Activated T-cell treated with anti-CD3 and anti-CD28 coated beads, Interleukin-2, amount 50 U/mL, for 72 hours (primary cell): Measurements from ENCODE around the gene CDH3. TPM values are rescaled to one million over a fixed set of nuclear protein-coding genes. Genes with fewer than 3 reads are reported as not detected.

ENCODE experiments used
- ATAC-seq, 2 donors: fragments of 150-1000 bp; cut with Tn5 transposase; replicated peaks in 1 of 2; 2 replicates each; pipeline ENCODE4 v1.10.0; 2021; ENCODE audit warnings: moderate library complexity in 2 of 2, mild to moderate bottlenecking in 1 of 2
- DNase-seq, 2 donors: peaks; one replicate each; pipeline ENCODE4 v3.0.0; 2021 to 2022; ENCODE audit warnings: mixed read lengths in 1 of 2
- H3K27ac Mint-ChIP-seq: one replicate; pipeline ENCODE4 v1.8.0; 2022; ENCODE audit warnings: mild to moderate bottlenecking, moderate library complexity, mixed read lengths
- H3K27me3 Mint-ChIP-seq: one replicate; pipeline ENCODE4 v1.8.0; 2022; ENCODE audit warnings: low read depth, mixed read lengths
- H3K36me3 Mint-ChIP-seq, 2 donors: one replicate each; pipeline ENCODE4 v1.8.0; 2022; ENCODE audit warnings: mixed read lengths in 2 of 2, mild to moderate bottlenecking in 1 of 2; ENCODE audit not compliant: insufficient read depth in 2 of 2
- H3K4me1 Mint-ChIP-seq: one replicate; pipeline ENCODE4 v1.8.0; 2022; ENCODE audit warnings: low read depth, mixed read lengths
- H3K4me3 Mint-ChIP-seq, 2 donors: one replicate each; pipeline ENCODE4 v1.8.0; 2022; ENCODE audit warnings: mild to moderate bottlenecking in 2 of 2, mixed read lengths in 2 of 2, moderate library complexity in 2 of 2
- H3K9me3 Mint-ChIP-seq, 2 donors: one replicate each; pipeline ENCODE4 v1.8.0; 2022; ENCODE audit warnings: mixed read lengths in 2 of 2
- total RNA-seq, 2 donors: library from RNA; stranded (reverse); gene quantifications; one replicate each; pipeline ENCODE4 v1.2.3, GENCODE V29; 2022

CDH3 gene
- total RNA-seq: 10 to 100 TPM; 15.2 to 24.3 TPM

GRCh38 chr16:68644715-68645493 is at the start of gene CDH3:
CDH3 (plus strand) TSS chr16:68645310; CDS start chr16:68645380, 70 bp downstream.
- H3K27me3 Mint-ChIP-seq: peaks cover 62% of the 10 kb centered on the region
- H3K36me3 Mint-ChIP-seq: peaks cover 0 to 3% of the 10 kb centered on the region in 2 donors
- H3K4me3 Mint-ChIP-seq: peak within 1 kb of the TSS; percentile 80 to 83
- ATAC-seq (peak; percentile 42 to 48), DNase-seq (peak; percentile 26 to 41)
- H3K9me3 Mint-ChIP-seq: no peaks in the 10 kb centered on the region
- H3K27ac Mint-ChIP-seq: no peak within 1 kb of the TSS
- peaks cover 31% of the 10 kb centered on the region for H3K4me1 Mint-ChIP-seq

DNA sequence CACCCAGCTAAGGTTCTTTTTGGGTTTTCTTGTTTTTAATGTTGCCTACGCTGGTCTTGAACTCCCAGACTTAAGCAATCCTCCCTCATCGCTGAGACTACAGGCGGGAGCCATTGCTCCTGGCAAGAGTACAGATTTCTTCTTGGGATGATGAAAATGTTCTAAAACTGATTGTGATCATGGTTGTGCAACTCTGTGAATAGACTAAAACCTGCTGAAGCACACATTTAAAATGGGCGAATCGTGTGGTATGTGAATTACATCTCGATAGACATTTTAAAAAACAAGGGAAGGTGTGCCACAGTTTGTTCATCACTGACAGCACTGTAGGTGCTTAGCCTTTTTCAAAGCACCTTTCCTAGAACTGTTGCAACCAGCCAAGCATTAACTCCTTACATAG is 48.8 kb upstream of the CDH3 start:
- no peak for DNase-seq
- H3K4me1 Mint-ChIP-seq: no peaks in the 10 kb centered on the region
- H3K4me3 Mint-ChIP-seq: no peak overlapping the region
- H3K9me3 Mint-ChIP-seq: peaks cover 0 to 5% of the 10 kb centered on the region in 2 donors
- ATAC-seq: no peak
- no peak overlapping the region for H3K27ac Mint-ChIP-seq
- peaks cover 4 to 6% of the 10 kb centered on the region in 2 donors for H3K36me3 Mint-ChIP-seq
- H3K27me3 Mint-ChIP-seq: no peaks in the 10 kb centered on the region

DNA sequence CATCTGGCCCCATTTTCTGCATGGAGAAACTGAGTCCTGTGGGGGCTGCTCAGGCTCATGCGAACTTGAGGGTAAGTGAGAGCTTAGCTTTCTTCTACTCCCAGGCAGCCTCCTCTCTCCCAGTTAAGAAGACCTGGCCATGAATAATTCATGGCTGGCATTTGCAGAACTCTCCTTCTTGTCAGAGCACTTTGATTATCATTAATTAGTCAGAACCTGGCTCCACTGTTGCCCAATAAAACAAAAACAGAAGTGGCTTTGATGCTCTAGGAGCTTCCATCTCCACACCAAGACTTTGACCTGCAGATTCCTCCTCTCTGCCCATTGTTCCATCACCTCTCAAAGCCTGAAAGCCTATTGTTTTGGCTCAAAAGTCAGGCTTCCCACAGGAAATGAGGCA is 45.5 kb upstream of the CDH3 start:
- DNase-seq (no peak), ATAC-seq (no peak)
- Mint-ChIP-seq H3K4me3 (no peak overlapping the region), H3K27ac (no peak overlapping the region), H3K36me3 (no peaks in the 10 kb centered on the region), H3K4me1 (no peaks in the 10 kb centered on the region), H3K27me3 (no peaks in the 10 kb centered on the region), H3K9me3 (no peaks in the 10 kb centered on the region)

GRCh38 chr16:68605746-68606145 is 39.4 kb upstream of the CDH3 start:
- Mint-ChIP-seq H3K36me3 (peaks cover 2 to 3% of the 10 kb centered on the region in 2 donors), H3K27ac (no peak overlapping the region), H3K4me1 (no peaks in the 10 kb centered on the region)

GRCh38 chr16:68607443-68607842 is 37.7 kb upstream of the CDH3 start:
- Mint-ChIP-seq H3K36me3 (peaks cover 2 to 3% of the 10 kb centered on the region in 2 donors), H3K4me1 (no peaks in the 10 kb centered on the region), H3K27ac (no peak overlapping the region), H3K4me3 (no peak overlapping the region), H3K9me3 (peaks cover 0 to 3% of the 10 kb centered on the region in 2 donors), H3K27me3 (no peaks in the 10 kb centered on the region)
- DNase-seq: no peak
- ATAC-seq: peak in 1 of 2 donors; percentile 54

More at GRCh38 chr16:68605746-68606145, 39.4 kb upstream of the CDH3 start:
- ATAC-seq (peak; percentile 5 to 36), DNase-seq (no peak)
- H3K9me3 Mint-ChIP-seq: peaks cover 0 to 3% of the 10 kb centered on the region in 2 donors
- no peaks in the 10 kb centered on the region for H3K27me3 Mint-ChIP-seq
- no peak overlapping the region for H3K4me3 Mint-ChIP-seq

- no peak for DNase-seq
- H3K27ac Mint-ChIP-seq: no peak overlapping the region
- H3K36me3 Mint-ChIP-seq: peaks cover 2 to 3% of the 10 kb centered on the region in 2 donors
- no peaks in the 10 kb centered on the region for H3K4me1 Mint-ChIP-seq
- no peak overlapping the region for H3K4me3 Mint-ChIP-seq
- peaks cover 0 to 3% of the 10 kb centered on the region in 2 donors for H3K9me3 Mint-ChIP-seq
- ATAC-seq: no peak
- no peaks in the 10 kb centered on the region for H3K27me3 Mint-ChIP-seq
Observed at GRCh38 chr16:68608330-68608729, 36.8 kb upstream of the CDH3 start.

DNA sequence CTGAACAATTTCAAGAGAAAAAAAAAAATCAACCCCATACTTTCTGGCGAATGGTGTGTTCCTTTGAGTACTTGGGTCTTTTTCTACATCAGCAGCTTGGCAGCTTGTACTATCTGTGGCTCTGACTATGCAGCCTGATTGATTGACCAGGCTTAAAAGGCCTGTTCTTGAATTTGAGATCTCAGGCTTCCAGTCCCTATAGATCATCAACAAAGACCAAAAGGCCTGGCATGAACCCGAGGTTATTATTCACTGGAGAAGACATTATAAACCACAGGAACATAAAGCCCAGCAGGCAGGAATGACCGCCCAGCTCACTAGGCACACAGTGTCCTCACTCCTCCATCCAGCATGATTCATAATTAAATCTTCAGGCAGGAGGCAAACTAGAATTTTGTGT is 32.1 kb upstream of the CDH3 start:
- H3K4me1 Mint-ChIP-seq: no peaks in the 10 kb centered on the region
- H3K27ac Mint-ChIP-seq: no peak overlapping the region
- no peak for ATAC-seq

DNA sequence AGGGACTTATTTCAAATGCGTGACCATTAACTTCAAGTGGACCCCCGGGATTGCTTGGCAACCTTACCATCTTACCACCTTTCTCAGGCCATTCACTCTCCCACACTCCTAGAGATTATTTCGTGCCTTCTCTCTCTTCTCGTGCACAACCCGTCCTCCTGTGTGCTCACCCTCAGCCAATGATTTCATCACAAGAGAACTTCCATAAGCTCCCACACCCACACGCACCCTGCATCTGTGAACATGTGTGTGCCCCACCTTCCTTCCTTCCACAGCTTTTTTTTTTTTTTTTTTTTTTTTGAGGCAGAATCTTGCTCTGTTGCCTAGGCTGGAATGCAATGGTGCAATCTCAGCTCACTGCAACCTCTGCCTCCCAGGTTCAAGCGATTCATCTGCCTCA is 27.4 kb upstream of the CDH3 start:
- Mint-ChIP-seq H3K4me3 (no peak overlapping the region), H3K9me3 (peaks cover 0 to 1% of the 10 kb centered on the region in 2 donors), H3K27ac (no peak overlapping the region), H3K4me1 (no peaks in the 10 kb centered on the region), H3K27me3 (no peaks in the 10 kb centered on the region), H3K36me3 (no peaks in the 10 kb centered on the region)
- DNase-seq: no peak
- no peak for ATAC-seq

More for the DNA sequence above, 32.1 kb upstream of the CDH3 start:
- Mint-ChIP-seq H3K36me3 (peaks cover 2 to 3% of the 10 kb centered on the region in 2 donors), H3K9me3 (peaks cover 0 to 5% of the 10 kb centered on the region in 2 donors), H3K27me3 (no peaks in the 10 kb centered on the region), H3K4me3 (no peak overlapping the region)
- DNase-seq: no peak

DNA sequence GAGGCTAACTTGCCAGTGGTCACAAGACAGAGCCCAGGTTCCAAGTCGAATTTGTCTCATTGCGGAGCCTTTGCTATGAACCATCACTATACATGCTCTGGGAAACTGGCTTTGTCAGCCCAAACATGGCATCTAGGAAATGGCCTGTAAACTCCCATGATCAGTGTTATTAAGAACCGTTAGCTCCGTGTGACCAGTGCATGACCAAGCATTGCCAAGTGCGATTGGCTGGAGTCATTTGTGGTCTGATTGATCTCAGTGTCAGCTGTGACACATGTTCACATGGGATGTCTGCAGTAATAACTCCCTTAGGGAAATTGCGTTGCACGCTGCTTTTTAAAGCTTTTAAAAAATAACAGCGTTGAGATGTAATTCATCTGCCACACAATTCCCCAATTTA is 18.6 kb upstream of the CDH3 start:
- ATAC-seq (no peak), DNase-seq (no peak)
- Mint-ChIP-seq H3K27me3 (peaks cover 4% of the 10 kb centered on the region), H3K4me3 (no peak overlapping the region), H3K36me3 (no peaks in the 10 kb centered on the region), H3K4me1 (peaks cover 4% of the 10 kb centered on the region), H3K9me3 (no peaks in the 10 kb centered on the region), H3K27ac (no peak overlapping the region)

GRCh38 chr16:68627951-68628425 is 17.1 kb upstream of the CDH3 start:
- no peaks in the 10 kb centered on the region for H3K36me3 Mint-ChIP-seq
- no peak overlapping the region for H3K4me3 Mint-ChIP-seq
- ATAC-seq (no peak), DNase-seq (no peak)
- H3K9me3 Mint-ChIP-seq: no peaks in the 10 kb centered on the region
- H3K27ac Mint-ChIP-seq: no peak overlapping the region
- H3K27me3 Mint-ChIP-seq: peaks cover 4% of the 10 kb centered on the region
- H3K4me1 Mint-ChIP-seq: peaks cover 4% of the 10 kb centered on the region

DNA sequence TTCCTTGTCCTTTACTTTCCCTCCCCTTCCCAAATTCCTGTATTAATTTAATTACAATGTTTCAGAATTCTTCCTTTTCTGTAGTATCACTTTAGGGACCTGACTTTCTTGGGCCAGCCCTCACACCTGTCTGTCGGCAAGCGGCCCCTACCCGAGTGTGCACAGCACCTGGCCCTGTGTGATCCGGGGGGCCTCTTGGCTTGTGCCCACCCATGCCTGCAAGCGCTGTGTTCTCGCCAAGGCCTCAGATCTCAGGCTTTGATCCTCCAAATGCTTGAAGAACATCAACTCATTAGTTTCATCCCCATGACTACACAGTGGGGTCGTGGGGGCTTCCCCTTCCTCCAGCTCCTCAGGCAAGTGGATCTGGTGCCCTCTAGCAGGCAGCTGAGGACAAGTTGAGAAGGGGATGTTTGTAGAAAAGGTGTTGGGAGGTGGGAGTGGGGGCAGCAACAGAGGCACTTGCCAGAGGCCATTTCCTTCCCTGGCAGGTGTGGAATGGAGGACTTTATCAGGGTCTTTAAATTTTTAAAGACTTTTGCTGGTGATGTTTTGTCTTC is 15.7 kb upstream of the CDH3 start:
- Mint-ChIP-seq H3K4me3 (no peak overlapping the region), H3K9me3 (no peaks in the 10 kb centered on the region), H3K27ac (no peak overlapping the region), H3K4me1 (peaks cover 4% of the 10 kb centered on the region), H3K27me3 (peaks cover 4% of the 10 kb centered on the region), H3K36me3 (no peaks in the 10 kb centered on the region)
- DNase-seq (no peak), ATAC-seq (peak; percentile 19 to 47)

DNA sequence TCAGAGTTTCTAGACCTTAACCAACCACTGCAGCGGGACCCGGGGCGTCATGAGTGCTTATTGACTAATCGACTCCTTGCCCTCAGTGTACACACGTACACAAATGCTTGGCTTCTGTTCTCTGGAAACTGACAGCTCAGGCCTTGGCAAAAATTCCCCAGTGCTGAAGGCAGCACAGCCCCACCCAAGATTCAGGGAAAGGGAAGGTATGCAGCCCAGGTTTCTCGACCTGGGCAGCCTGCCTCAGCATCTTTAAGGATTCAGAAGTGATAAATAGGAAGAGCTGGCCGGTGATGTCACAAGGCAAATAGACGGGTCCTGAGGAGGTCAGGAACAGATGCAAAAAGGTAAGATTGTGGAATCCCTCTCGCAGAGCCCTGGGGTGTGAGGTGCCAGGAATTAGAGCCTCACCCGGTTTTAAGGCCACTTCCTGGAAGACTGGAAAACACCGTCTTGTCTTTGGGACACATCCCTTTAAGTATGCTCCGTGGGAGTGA is 9.0 kb upstream of the CDH3 start:
- no peak overlapping the region for H3K27ac Mint-ChIP-seq
- peaks cover 0 to 3% of the 10 kb centered on the region in 2 donors for H3K36me3 Mint-ChIP-seq
- no peaks in the 10 kb centered on the region for H3K9me3 Mint-ChIP-seq
- H3K4me1 Mint-ChIP-seq: peaks cover 17% of the 10 kb centered on the region
- DNase-seq (no peak), ATAC-seq (no peak)
- H3K27me3 Mint-ChIP-seq: peaks cover 6% of the 10 kb centered on the region
- H3K4me3 Mint-ChIP-seq: no peak overlapping the region

GRCh38 chr16:68636818-68637217 is 8.3 kb upstream of the CDH3 start:
- ATAC-seq (peak; percentile 61 to 62), DNase-seq (no peak)
- Mint-ChIP-seq H3K9me3 (no peaks in the 10 kb centered on the region), H3K36me3 (peaks cover 0 to 3% of the 10 kb centered on the region in 2 donors), H3K4me1 (peaks cover 22% of the 10 kb centered on the region), H3K27me3 (peaks cover 10% of the 10 kb centered on the region), H3K4me3 (no peak overlapping the region), H3K27ac (no peak overlapping the region)
